Suppressor macrophage treated with lipopolysaccharide for 4 hours (primary cell): Measurements from ENCODE around the gene WDR18.
A peak's percentile ranks its signal among the peaks of the same experiment; 100 is the strongest.

ENCODE experiments used
- DNase-seq: peaks from one replicate; pipeline ENCODE4 v3.0.0-alpha.2; 2020

Gene WDR18

DNA sequence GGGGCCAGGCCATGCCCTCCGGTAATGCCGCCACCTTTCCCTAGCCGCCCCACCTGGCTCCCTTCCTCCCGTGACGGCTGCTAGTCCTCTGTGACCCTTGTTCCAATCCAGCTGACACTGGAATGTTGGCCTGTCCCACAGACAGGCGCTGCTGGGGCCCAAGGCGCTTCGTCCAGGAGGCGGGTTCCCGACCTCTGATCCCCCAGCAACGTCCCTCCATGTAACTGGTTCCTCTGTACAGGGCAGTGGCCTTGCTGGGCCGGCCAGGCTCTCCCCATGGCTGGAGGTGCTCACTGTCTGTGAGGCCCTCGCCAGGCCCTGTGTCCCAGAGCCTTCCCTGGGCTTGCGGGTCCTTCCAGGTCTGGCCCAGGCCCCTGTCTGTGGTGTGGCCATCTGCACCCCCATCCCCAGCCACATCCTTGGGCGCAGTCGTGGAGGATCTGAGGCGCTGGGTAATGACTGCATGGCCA, 9.3 kb downstream of the WDR18 start:
- DNase-seq: no peak

GRCh38 chr19:993831-994393, 9.8 kb downstream of the WDR18 start:
- no peak for DNase-seq

GRCh38 chr19:994516-994915, 10.4 kb downstream of the WDR18 start:
- no peak for DNase-seq

DNA sequence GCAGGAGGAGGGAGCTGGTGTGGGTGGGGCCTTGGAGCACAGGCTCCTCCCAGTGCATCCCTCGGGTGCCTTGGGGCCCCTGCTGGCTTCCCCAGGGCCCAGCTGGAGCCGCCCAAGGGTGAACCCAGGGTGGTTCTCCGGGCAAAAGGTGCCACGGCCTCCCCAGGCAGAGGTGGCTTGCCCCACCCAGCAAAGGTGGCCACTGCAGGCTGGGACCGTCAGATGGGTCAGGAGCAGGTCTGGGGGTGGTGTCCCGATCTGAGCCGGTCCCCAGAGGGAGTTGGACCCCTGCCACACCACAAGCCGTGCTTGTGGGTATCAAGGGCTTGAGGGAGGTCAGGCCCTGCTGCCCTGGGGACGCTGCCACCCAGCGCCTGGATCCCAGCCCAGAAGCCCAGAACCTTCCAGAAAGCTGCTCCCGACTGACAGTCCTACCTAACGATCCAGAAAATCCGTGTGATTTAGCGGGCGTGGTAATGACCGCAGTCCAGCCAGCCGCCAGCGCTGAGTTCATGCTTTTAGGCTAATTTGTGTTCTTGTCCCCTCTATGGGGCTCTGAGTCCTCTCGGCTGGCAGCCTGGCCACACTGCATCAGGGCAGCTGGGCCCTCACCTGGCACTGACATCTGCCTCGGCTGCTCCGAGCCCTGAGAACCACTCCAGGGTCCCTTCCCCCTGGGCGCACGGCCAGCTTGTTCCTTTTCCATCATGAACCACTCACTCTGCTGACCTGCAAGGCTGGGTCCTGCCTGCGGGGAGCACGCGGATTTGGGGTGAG, 11.1 kb downstream of the WDR18 start:
- DNase-seq: no peak

DNA sequence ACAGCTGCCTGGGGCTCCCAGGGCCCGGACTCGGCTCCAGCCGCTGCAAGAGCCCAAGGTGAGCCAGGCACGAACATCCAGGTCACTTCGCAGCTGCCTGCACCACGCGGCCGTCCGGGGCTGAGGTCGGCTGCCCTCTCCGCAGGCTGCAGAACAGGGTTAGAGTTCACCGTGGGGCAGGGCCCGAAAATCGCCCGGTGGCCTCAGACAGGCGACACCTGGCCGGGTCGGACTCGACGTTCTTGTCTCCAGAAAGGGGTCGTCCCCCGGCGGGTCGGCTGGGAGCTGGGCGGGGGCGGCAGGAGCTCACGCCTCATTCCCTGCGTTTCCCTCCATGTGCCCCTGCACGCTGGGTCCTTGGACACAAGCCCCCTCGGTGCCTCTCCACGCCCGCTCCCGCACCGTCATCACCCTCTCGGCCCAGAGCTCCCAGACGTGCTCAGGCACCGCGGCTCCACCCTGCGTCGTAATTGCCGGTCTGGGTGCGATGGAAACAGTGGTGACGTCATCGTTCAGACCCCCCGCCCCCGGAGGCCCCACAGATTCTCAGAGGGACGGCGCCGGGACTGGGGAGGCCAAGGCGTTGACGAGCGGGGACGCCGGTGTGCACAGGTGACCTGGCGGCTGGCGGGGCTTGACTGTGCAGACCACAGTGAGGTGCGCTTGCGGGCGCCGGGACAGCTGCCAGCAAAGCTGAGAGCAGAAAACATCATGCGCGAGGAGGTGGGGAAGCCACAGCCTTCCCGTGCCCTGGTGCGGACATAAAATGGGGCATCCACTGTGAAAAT, 12.1 kb downstream of the WDR18 start:
- DNase-seq: peak; percentile 11

DNA sequence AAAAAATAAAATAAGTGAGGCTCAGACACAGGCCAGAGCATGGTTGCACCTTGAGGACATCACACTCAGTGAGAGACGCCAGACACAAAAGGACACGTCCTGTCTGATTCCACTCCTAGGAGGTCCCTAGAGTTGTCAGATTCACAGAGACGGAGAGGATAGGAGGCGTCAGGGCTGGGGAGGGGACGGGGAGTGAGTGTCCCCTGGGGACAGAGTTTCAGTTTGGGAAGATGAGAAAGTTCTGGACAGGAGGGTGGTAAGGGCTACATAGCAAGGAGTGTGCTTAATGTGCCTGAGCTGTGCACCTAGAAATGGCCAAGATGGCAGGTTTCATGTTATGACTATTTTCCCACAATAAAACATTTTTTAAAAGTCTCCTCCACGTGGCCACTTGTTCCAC, 13.9 kb downstream of the WDR18 start:
- no peak for DNase-seq

DNA sequence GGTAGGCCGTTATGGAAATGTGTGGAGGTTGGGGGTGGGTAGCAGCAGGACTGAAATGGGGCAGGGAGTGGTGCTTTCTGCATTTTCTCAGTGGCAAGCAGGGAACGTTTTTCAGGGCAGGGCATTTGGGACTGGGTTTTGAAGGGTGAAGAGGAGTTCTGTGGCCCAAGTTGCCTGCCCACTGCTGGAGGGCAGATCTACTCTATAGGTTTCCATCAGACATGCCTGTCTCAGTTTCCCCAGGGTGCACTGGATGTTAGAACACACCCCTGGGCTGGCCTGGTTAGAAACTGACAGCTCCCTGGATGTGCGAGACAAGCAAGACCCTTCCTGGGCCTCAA, 15.2 kb downstream of the WDR18 start:
- DNase-seq: no peak

- peak; percentile 71 for DNase-seq
These were observed 15.9 kb downstream of the WDR18 start, which contains the start of gene GRIN3B for GRCh38 chr19:1000095-1000494. Gene GRIN3B (plus strand): TSS chr19:1000419. CDS start chr19:1000438, 19 bp downstream.

- no peak for DNase-seq
These were observed 16.7 kb downstream of the WDR18 start for GRCh38 chr19:1000591-1001537.

DNA sequence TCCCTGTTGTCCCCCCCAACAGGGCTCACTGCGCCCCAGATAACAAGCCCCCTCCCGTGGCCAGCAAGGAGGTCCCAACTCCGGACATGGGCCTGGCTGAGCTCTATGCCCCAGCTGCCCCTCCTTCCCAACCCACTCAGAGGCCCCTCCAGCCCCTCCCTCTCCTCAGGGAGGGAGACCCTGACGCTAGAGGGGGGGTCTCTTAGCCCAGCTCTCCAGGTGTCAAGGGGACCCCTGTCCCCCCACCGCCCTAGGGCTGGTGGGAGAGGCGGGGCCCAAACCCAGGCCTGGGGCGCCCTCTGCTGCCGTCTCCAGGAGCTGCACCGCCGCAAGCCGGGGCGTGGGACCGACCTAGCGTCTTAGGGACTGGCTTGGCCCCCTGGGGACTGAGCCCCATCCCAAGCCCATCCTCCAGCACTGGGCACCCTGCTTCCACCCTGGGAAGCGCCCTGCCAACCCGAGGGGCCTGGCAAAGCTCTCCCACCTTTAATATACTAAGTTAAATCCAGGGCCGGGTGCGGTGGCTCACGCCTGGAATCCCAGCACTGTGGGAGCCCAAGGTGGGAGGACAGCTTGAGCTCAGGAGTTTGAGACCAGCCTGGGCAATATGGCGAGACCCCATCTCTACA, 17.5 kb downstream of the WDR18 start:
- DNase-seq: peak; percentile 66

DNA sequence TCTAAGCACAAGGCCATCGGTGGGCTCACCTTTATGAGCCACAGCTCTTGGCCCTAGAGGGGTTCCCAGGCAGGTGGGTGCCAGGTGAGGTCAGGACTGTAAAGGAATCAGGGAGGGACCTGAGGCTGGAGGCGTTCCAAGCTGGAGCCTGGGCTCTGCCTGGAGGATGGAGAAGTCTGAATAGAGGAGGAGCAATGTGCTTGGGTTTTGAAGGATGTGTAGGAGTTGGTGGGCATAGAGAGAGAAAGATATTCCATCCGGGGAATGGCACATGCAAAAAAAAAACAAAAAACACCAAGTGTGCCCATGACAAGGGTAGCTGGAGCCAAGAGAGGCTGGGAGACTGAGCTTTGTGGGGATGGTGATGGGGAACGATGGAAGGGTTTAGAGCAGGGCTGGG, 18.5 kb downstream of the WDR18 start:
- DNase-seq: no peak

DNA sequence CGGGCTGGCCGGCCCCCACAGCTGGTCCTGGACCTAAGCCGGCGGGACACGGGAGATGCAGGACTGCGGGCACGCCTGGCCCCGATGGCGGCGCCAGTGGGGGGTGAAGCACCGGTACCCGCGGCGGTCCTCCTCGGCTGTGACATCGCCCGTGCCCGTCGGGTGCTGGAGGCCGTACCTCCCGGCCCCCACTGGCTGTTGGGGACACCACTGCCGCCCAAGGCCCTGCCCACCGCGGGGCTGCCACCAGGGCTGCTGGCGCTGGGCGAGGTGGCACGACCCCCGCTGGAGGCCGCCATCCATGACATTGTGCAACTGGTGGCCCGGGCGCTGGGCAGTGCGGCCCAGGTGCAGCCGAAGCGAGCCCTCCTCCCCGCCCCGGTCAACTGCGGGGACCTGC, 19.1 kb downstream of the WDR18 start:
- no peak for DNase-seq

DNA sequence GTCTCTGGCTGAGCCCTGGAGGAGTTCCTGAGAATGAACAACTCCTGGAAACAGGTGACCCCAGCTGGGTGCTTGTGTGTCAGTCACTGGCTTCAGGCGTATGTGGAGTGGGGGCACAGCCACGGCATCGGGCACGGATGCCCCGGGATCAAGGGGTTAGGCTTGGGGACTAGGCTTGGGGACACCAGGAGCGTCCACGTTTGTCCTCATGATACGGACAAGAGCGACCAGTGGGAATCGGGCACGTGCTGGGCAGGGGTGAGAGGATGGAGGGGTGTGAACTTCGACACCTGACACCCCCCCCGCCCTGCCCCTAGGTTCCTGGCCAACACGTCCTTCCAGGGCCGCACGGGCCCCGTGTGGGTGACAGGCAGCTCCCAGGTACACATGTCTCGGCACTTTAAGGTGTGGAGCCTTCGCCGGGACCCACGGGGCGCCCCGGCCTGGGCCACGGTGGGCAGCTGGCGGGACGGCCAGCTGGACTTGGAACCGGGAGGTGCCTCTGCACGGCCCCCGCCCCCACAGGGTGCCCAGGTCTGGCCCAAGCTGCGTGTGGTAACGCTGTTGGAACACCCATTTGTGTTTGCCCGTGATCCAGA, 20.2 kb downstream of the WDR18 start:
- DNase-seq: no peak

DNA sequence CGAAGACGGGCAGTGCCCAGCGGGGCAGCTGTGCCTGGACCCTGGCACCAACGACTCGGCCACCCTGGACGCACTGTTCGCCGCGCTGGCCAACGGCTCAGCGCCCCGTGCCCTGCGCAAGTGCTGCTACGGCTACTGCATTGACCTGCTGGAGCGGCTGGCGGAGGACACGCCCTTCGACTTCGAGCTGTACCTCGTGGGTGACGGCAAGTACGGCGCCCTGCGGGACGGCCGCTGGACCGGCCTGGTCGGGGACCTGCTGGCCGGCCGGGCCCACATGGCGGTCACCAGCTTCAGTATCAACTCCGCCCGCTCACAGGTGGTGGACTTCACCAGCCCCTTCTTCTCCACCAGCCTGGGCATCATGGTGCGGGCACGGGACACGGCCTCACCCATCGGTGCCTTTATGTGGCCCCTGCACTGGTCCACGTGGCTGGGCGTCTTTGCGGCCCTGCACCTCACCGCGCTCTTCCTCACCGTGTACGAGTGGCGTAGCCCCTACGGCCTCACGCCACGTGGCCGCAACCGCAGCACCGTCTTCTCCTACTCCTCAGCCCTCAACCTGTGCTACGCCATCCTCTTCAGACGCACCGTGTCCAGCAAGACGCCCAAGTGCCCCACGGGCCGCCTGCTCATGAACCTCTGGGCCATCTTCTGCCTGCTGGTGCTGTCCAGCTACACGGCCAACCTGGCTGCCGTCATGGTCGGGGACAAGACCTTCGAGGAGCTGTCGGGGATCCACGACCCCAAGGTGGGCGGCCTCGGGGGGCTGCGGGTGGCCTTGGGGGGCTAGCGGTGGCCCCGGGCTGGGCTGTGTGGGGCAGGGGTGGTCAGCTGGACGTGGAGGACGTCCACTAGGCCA, 20.9 kb downstream of the WDR18 start:
- no peak for DNase-seq

- DNase-seq: no peak
These were observed 22.7 kb downstream of the WDR18 start for GRCh38 chr19:1006711-1007398.

DNA sequence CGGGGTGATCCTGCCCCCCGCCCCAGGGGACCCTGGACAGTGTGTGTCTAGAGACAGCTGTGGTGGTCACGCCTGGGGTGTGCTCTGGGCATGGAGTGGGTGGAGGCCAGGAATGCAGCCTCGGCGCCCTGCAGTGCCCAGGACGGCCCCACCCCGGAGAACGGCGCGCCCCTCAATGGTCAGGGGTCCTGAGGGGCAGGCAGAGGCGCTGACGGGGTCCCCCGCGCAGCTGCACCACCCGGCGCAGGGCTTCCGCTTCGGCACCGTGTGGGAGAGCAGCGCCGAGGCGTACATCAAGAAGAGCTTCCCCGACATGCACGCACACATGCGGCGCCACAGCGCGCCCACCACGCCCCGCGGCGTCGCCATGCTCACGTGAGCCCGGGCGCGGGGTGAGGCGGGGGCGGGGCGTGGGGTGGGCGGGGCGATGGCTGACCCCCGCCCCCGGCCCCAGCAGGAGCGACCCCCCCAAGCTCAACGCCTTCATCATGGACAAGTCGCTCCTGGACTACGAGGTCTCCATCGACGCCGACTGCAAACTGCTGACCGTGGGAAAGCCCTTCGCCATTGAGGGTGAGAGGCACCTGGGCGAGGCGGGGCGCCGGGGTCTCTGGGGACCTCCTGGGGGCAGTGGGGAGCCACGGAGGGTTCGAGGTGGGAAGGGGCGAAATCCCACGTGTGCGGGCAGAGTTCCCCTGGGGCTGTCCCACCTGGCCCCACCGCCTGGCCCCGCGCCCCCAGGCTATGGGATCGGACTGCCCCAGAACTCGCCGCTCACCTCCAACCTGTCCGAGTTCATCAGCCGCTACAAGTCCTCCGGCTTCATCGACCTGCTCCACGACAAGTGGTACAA, 23.5 kb downstream of the WDR18 start:
- no peak for DNase-seq

- no peak for DNase-seq
These were observed 24.3 kb downstream of the WDR18 start for GRCh38 chr19:1008268-1009040.
